KMS-11 (cell line): ENCODE measurements around the gene AGBL4.
"Not testable (repeated sequence)": the region's sequence is repeated elsewhere in the genome, so short reads cannot be mapped to it uniquely, and the experiment has no call there.

Experiments
- H2AFZ ChIP-seq: fragments of 200-600 bp; sonication (generic); 2 replicates; pipeline ENCODE4 v1.6.1; 2016; ENCODE audit warnings: antibody characterized with exemption, mixed run types, low read depth
- H3K27ac ChIP-seq: fragments of 200-600 bp; sonication (generic); 2 replicates; pipeline ENCODE4 v1.6.1; 2016; ENCODE audit warnings: mild to moderate bottlenecking, mixed run types
- H3K27me3 ChIP-seq: fragments of 200-600 bp; sonication (generic); 2 replicates; pipeline ENCODE4 v1.6.1; 2017; ENCODE audit warnings: mild to moderate bottlenecking, low read depth, mixed run types, moderate library complexity; ENCODE audit not compliant: insufficient read depth
- H3K36me3 ChIP-seq: fragments of 200-600 bp; sonication (generic); 2 replicates; pipeline ENCODE4 v1.6.1; 2017; ENCODE audit warnings: mild to moderate bottlenecking, mixed run types; ENCODE audit not compliant: insufficient read depth
- H3K4me1 ChIP-seq: fragments of 200-600 bp; sonication (generic); 2 replicates; pipeline ENCODE4 v1.6.1; 2016; ENCODE audit warnings: mild to moderate bottlenecking, low read depth, mixed run types; ENCODE audit not compliant: poor library complexity, severe bottlenecking
- H3K4me2 ChIP-seq: fragments of 200-600 bp; sonication (generic); 2 replicates; pipeline ENCODE4 v1.7.0; 2016; ENCODE audit warnings: mild to moderate bottlenecking, mixed run types
- H3K4me3 ChIP-seq: fragments of 200-600 bp; sonication (generic); IDR thresholded peaks from 2 replicates; pipeline ENCODE4 v1.6.1; 2017; ENCODE audit warnings: low read depth, low read length, mixed read lengths; ENCODE audit not compliant: insufficient read depth
- H3K79me2 ChIP-seq: fragments of 200-600 bp; sonication (generic); 2 replicates; pipeline ENCODE4 v1.6.1; 2016; ENCODE audit warnings: low read depth, mixed run types; ENCODE audit not compliant: insufficient read depth
- H3K9ac ChIP-seq: fragments of 200-600 bp; sonication (generic); 2 replicates; pipeline ENCODE4 v1.6.1; 2016; ENCODE audit warnings: mild to moderate bottlenecking, mixed run types
- H4K20me1 ChIP-seq: fragments of 200-600 bp; sonication (generic); 2 replicates; pipeline ENCODE4 v1.6.1; 2016; ENCODE audit warnings: mild to moderate bottlenecking, mixed run types; ENCODE audit not compliant: insufficient read depth
- TF ChIP-seq, protein P1 (sequence below): fragments of 200-600 bp; sonication (generic); conservative IDR thresholded peaks from 2 replicates; pipeline ENCODE4 v1.6.1; 2017; ENCODE audit warnings: low read depth, mild to moderate bottlenecking, antibody characterized with exemption, low read length, moderate library complexity, mixed read lengths

AGBL4 gene

DNA sequence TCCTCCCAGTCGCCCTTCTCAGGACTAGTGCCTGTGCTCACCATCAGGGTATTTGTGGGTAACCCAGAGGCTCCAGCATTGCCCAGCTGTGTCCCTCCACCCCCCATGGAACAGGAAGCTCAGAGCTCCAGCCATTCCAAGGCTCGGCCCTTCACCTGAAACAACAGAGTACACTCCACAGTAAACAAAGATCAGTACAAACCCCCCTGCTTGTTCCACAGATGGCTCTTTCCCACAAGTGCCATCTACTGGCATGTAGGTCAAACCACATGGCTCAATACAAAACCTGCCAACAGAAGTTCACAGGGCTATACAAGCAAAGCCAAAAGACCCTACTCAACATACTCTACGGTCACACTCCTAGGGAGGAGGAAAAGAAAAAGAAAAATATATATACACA, 258.7 kb downstream of the AGBL4 start:
- H3K27ac ChIP-seq: no peak overlapping the region
- H3K4me3 ChIP-seq: no peak overlapping the region
- no peak overlapping the region for H2AFZ ChIP-seq
- H3K27me3 ChIP-seq: no peaks in the 10 kb centered on the region
- H3K9ac ChIP-seq: no peak overlapping the region
- TF ChIP-seq, protein P1, sequence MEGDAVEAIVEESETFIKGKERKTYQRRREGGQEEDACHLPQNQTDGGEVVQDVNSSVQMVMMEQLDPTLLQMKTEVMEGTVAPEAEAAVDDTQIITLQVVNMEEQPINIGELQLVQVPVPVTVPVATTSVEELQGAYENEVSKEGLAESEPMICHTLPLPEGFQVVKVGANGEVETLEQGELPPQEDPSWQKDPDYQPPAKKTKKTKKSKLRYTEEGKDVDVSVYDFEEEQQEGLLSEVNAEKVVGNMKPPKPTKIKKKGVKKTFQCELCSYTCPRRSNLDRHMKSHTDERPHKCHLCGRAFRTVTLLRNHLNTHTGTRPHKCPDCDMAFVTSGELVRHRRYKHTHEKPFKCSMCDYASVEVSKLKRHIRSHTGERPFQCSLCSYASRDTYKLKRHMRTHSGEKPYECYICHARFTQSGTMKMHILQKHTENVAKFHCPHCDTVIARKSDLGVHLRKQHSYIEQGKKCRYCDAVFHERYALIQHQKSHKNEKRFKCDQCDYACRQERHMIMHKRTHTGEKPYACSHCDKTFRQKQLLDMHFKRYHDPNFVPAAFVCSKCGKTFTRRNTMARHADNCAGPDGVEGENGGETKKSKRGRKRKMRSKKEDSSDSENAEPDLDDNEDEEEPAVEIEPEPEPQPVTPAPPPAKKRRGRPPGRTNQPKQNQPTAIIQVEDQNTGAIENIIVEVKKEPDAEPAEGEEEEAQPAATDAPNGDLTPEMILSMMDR: no peak
- H3K36me3 ChIP-seq: no peaks in the 10 kb centered on the region
- no peak overlapping the region for H3K4me2 ChIP-seq
- H4K20me1 ChIP-seq: no peaks in the 10 kb centered on the region
- H3K4me1 ChIP-seq: no peaks in the 10 kb centered on the region
- no peaks in the 10 kb centered on the region for H3K79me2 ChIP-seq

DNA sequence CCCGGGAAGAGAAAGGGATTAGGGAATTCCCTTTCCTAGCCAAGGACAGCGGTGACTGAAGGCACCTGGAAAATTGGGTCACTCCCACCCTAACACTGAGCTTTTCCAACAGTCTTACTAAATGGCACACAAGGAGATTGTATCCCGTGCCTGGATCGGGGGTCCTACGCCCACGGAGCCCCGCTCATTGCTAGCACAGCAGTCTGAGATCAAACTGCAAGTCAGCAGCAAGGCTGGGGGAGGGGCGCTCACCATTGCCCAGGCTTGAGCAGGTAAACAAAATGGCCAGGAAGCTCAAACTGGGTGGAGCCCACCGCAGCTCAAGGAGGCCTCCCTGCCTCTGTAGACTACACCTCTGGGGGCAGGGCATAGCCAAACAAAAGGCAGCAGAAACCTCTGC, 285.6 kb downstream of the AGBL4 start:
- not testable (repeated sequence) for H3K4me1 ChIP-seq, H3K9ac ChIP-seq, H3K27ac ChIP-seq, H3K4me2 ChIP-seq, H3K36me3 ChIP-seq, H3K4me3 ChIP-seq, H3K79me2 ChIP-seq, H4K20me1 ChIP-seq, H3K27me3 ChIP-seq, H2AFZ ChIP-seq

DNA sequence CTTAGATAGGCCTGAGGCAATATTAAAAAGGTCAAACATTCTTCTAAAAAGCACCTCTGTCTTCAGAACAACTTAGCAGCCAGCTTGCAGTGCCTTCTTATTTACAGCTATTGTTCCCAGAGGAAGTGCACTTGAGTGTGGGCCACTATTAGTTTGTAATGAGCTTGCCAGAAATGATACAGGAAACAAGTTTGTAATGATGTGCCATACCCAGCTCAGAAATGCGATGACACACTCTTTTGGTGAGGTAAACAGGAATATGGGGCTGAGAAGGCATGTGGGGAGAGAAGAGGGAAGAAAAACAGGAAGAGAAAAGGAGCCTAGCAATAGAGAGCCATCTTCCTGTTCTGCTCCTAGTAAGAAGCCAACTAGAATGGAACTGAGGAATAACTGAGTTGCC, 295.4 kb downstream of the AGBL4 start:
- Histone ChIP-seq H3K79me2 (no peaks in the 10 kb centered on the region), H4K20me1 (no peaks in the 10 kb centered on the region), H3K4me2 (no peak overlapping the region), H3K27ac (no peak overlapping the region), H3K4me1 (no peaks in the 10 kb centered on the region), H3K4me3 (no peak overlapping the region), H2AFZ (no peak overlapping the region), H3K27me3 (no peaks in the 10 kb centered on the region), H3K36me3 (no peaks in the 10 kb centered on the region), H3K9ac (no peak overlapping the region)
- TF ChIP-seq, protein P1: no peak

DNA sequence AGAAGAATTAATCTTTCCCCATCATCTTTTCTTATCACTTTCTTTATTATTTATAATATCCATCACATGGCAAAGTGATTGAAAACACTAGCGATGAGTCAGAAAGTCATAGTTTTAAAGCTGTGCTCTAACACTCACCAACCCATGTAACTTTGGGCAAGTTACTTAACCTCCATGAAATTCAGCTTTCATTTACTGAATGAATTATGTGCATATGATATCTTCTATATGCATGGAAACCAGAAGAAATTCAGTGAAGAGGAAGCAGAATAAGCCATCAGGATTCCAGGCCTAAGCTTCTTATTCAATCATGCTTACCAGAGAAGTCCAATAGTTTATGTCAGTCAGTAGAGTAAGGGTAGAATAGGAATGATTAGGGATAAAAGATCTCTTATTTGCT, 300.1 kb downstream of the AGBL4 start:
- Histone ChIP-seq H4K20me1 (no peaks in the 10 kb centered on the region), H3K27ac (no peak overlapping the region), H2AFZ (no peak overlapping the region), H3K79me2 (no peaks in the 10 kb centered on the region), H3K4me3 (no peak overlapping the region), H3K27me3 (no peaks in the 10 kb centered on the region), H3K36me3 (no peaks in the 10 kb centered on the region), H3K9ac (no peak overlapping the region), H3K4me1 (no peaks in the 10 kb centered on the region), H3K4me2 (no peak overlapping the region)
- TF ChIP-seq, protein P1: no peak

DNA sequence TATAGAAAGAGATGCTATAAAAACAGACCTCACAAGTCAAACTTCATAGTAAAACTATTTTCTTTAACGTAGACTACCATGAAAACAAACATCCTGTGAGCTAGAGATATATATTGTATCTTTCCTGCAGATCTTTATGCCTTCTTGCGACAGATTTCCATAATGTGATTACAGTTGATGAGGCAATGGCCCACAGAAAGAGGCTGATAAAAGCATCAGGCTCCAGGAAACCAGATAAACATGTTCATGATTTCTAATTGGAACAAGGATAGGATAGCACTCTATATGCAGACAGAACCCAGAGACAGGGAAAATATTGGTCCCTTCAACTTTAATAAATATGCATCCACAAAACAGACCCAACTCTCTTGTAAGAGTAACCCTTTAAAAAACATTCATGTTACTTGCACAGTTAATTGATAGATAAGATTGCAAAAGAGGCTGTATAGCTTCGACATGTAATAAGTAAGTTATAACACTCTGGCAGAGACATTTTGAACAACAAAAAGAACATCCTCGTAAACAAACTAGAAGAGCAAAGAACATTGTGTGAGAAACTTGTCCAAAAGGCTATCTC, 329.4 kb downstream of the AGBL4 start:
- TF ChIP-seq, protein P1: no peak
- H3K4me2 ChIP-seq: no peak overlapping the region
- H3K4me3 ChIP-seq: no peak overlapping the region
- H3K27ac ChIP-seq: no peak overlapping the region
- H4K20me1 ChIP-seq: no peaks in the 10 kb centered on the region
- no peaks in the 10 kb centered on the region for H3K79me2 ChIP-seq
- H3K36me3 ChIP-seq: no peaks in the 10 kb centered on the region
- H2AFZ ChIP-seq: no peak overlapping the region
- no peaks in the 10 kb centered on the region for H3K27me3 ChIP-seq
- H3K9ac ChIP-seq: no peak overlapping the region
- no peaks in the 10 kb centered on the region for H3K4me1 ChIP-seq
